HFF-Myc (cell line): ENCODE results near the gene FAM111A.

Experiments
- DNase-seq: peaks from one replicate; pipeline ENCODE4 v3.0.0-alpha.2; 2011; ENCODE audit warnings: low read depth; ENCODE audit errors: extremely low read depth
- H3K4me3 ChIP-seq: replicated peaks from 2 replicates; pipeline ENCODE4 v1.5.1; 2011; ENCODE audit warnings: low read depth, mild to moderate bottlenecking, control low read depth, low read length
- TF ChIP-seq, protein P1 (sequence below): IDR thresholded peaks from 2 replicates; pipeline ENCODE4 v1.5.1; 2012; ENCODE audit warnings: mild to moderate bottlenecking, low read depth, low read length, control low read depth; ENCODE audit errors: missing control alignments

FAM111A gene

DNA sequence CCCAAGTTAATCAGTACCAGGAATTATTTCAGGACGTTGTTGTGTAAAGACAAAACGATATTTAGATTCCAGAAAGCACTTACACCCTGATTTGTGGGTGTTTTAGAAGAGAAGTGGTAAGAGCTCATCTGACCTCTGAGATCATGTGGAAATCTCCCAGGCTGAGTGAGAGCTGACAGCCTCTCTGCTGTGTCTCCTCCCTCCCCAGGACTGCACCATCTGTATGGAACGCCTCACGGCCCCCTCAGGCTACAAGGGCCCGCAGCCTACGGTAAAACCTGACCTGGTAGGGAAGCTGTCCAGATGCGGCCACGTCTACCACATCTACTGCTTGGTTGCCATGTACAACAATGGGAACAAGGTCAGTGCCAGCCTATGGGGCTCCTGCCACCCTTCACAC lies 49.2 kb downstream of the FAM111A start:
- H3K4me3 ChIP-seq = no peak overlapping the region
- TF ChIP-seq, protein P1, sequence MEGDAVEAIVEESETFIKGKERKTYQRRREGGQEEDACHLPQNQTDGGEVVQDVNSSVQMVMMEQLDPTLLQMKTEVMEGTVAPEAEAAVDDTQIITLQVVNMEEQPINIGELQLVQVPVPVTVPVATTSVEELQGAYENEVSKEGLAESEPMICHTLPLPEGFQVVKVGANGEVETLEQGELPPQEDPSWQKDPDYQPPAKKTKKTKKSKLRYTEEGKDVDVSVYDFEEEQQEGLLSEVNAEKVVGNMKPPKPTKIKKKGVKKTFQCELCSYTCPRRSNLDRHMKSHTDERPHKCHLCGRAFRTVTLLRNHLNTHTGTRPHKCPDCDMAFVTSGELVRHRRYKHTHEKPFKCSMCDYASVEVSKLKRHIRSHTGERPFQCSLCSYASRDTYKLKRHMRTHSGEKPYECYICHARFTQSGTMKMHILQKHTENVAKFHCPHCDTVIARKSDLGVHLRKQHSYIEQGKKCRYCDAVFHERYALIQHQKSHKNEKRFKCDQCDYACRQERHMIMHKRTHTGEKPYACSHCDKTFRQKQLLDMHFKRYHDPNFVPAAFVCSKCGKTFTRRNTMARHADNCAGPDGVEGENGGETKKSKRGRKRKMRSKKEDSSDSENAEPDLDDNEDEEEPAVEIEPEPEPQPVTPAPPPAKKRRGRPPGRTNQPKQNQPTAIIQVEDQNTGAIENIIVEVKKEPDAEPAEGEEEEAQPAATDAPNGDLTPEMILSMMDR = no peak
- DNase-seq = no peak

DNA sequence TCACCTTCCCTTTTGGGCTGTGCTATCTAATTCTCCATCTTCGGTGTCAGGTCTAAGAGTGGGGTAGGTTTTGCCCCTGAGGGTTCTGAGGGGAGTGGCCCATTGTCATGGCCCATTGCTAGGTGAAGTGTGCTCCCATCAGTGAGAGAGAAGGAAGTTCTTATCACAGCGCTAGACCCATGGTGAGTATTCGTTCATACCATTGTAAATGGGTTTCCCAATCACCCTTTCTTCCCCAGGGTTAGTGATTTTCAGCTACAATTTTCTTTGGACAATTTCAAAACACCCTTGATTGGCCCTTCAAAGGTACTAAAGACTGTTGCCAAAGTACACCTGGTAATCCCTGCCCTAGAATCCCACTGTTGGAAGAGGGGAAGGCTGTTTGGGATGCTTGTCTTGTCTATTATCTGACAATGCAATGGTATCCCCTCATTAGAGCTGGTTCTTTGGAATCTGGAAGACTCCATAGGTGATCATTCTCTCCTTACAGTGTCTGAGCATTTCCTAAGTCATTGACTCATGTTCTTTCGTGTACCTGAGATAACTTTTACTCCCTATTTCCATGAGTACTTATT lies 49.9 kb downstream of the FAM111A start:
- DNase-seq = no peak
- no peak overlapping the region for H3K4me3 ChIP-seq
- TF ChIP-seq, protein P1 = no peak

DNA sequence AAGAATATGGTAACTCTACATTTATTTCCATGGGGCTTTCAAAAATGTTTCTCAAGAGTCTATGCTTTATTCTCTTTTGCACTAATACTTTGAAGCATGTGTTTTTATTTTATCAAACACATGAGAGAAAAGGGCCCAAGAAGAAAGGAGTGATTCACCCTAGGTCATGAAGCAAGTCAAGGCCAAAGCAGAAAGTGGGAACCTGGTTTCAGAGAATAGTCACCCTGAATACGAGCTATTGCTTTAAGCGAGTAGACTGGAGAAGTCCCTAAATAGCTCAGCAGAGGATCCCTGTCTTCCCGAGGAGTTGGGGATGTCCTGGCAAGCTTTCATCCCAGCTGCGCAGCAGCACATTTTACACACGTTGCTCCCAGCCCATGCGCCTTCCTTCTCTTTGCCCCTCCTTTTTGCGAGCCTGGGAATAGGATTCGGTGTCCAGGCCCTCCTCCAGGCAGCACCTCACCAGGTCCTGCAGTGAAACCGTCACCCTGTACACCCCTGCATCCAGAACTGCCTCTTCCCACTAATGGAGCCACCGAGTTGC lies 51.0 kb downstream of the FAM111A start:
- TF ChIP-seq, protein P1 = no peak
- H3K4me3 ChIP-seq = no peak overlapping the region

DNA sequence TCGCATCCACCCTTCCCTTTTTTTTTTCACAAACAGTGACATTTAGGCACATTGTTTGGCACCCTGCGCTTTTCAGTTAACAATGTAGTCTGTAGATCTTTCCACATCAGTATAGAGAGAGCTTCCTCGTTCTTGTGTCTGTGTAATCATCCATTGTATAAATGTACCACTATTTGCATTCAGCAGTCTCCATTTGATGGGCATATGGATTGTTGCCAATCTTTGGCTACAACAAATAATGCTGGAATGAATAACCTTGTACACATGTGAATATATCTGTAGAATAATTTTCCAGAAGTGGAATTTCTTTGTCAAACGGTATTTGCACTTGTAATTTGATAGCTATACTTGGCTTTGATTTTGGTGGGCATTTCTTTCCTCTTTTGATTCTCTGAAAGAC lies 52.9 kb downstream of the FAM111A start:
- no peak overlapping the region for H3K4me3 ChIP-seq
- DNase-seq = no peak
- TF ChIP-seq, protein P1 = no peak

More for the DNA sequence above, 51.0 kb downstream of the FAM111A start:
- no peak for DNase-seq

DNA sequence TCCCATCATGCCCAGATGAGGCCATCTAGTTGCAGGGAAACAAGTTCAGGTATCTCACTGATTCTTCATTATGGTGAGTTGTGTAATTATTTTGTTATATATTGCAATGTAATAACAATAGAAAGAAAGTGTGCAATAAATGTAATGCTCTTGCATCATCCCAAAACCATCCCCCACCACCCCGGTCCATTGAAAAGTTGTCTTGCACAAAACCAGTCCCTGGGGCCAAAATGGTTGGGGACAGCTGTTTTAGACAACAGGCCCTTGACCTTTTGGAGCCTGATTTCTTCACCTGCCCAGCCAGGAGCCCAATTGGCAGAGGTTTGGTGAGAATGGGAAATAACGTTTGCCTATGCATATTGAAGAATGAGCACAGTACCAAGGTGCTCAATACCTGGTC lies 54.1 kb downstream of the FAM111A start:
- H3K4me3 ChIP-seq = no peak overlapping the region
- TF ChIP-seq, protein P1 = no peak
- DNase-seq = no peak

DNA sequence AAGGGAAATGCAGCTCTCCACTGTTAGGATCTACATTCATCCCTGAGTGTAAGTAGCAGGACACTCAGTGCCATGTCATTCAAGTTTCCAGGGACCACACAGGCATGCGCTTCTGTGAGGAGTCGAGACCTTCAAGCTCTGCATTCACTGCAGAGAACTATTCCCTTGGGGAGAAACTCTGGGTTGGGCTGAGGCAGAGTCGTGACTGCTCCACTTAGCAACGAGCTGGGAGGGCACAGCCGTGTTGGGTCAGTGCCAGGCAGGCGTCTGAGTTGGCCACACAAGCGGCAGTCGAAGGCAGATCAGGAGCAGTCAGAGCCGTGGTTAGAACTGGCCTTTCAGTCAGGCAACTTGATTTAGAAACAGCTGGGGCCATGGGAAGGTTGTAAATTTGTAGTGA lies 55.3 kb downstream of the FAM111A start:
- DNase-seq = no peak
- no peak overlapping the region for H3K4me3 ChIP-seq
- TF ChIP-seq, protein P1 = no peak

DNA sequence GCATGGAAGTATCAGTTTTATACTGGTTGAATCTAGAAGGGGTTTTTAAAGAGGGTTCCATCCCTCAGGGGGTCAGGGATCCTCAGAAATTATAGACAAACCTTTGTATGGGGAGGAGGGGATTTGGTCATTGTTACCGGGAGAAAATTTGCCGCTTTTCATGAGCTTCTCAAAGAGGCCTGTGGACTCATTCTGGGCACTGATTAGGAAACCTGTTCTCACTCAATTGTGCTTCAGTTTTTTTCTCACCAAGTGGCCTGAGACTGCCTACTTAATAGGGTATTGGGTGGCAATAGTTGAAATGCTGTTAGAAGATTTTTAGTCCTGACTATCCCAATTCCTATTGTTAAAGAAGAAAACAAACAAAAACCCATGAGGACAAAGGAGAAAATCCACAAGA lies 56.1 kb downstream of the FAM111A start:
- DNase-seq = no peak
- no peak overlapping the region for H3K4me3 ChIP-seq
- TF ChIP-seq, protein P1 = no peak
